Karpas-422 (cell line): ENCODE measurements around the gene EHF. TPM values are rescaled to one million over a fixed set of nuclear protein-coding genes. Genes with fewer than 3 reads are reported as not detected.
A peak's percentile ranks its signal among the peaks of the same experiment; 100 is the strongest.

Experiments used
- DNase-seq: peaks from one replicate; pipeline ENCODE4 v3.0.0-alpha.2; 2015
- H2AFZ ChIP-seq: fragments of 200-600 bp; sonication (generic); 2 replicates; pipeline ENCODE4 v1.6.1; 2014; ENCODE audit warnings: antibody characterized with exemption, low read length, mixed read lengths
- H3K27ac ChIP-seq: fragments of 200-600 bp; sonication (generic); 2 replicates; pipeline ENCODE4 v1.5.1; 2014; ENCODE audit warnings: mild to moderate bottlenecking, low read length, moderate library complexity
- H3K27me3 ChIP-seq: fragments of 200-600 bp; sonication (generic); 2 replicates; pipeline ENCODE4 v1.6.1; 2014; ENCODE audit warnings: low read length, mixed read lengths
- H3K36me3 ChIP-seq: fragments of 200-600 bp; sonication (generic); 2 replicates; pipeline ENCODE4 v1.6.1; 2014; ENCODE audit warnings: low read length, mixed read lengths; ENCODE audit not compliant: insufficient read depth
- H3K4me1 ChIP-seq: fragments of 200-600 bp; sonication (generic); 2 replicates; pipeline ENCODE4 v1.6.1; 2014; ENCODE audit warnings: mild to moderate bottlenecking, low read length, mixed read lengths
- H3K4me2 ChIP-seq: fragments of 200-600 bp; sonication (generic); 2 replicates; pipeline ENCODE4 v1.6.1; 2014; ENCODE audit warnings: low read length, low read depth, mild to moderate bottlenecking; ENCODE audit not compliant: poor library complexity, severe bottlenecking
- H3K4me3 ChIP-seq: fragments of 200-600 bp; sonication (generic); 2 replicates; pipeline ENCODE4 v1.5.1; 2014; ENCODE audit warnings: mild to moderate bottlenecking, antibody characterized with exemption, low read length, mixed read lengths
- H3K79me2 ChIP-seq: fragments of 200-600 bp; sonication (generic); 2 replicates; pipeline ENCODE4 v1.6.1; 2014; ENCODE audit warnings: mild to moderate bottlenecking, low read length, mixed read lengths
- H3K9ac ChIP-seq: fragments of 200-600 bp; sonication (generic); 2 replicates; pipeline ENCODE4 v1.6.0; 2014; ENCODE audit warnings: low read length
- H3K9me2 ChIP-seq: fragments of 200-600 bp; sonication (generic), shearing (Covaris generic); replicated peaks from 2 replicates; pipeline ENCODE4 v1.6.0; 2014; ENCODE audit warnings: mild to moderate bottlenecking, low read length, moderate library complexity; ENCODE audit not compliant: insufficient read depth
- H3K9me3 ChIP-seq: fragments of 300-700, 200-600 bp; sonication (generic); 2 replicates; pipeline ENCODE4 v1.6.1; 2014; ENCODE audit warnings: low read length, mixed read lengths
- H4K20me1 ChIP-seq: fragments of 200-600 bp; sonication (generic); 2 replicates; pipeline ENCODE4 v1.6.1; 2014; ENCODE audit warnings: mild to moderate bottlenecking, antibody characterized with exemption, low read length, low read depth; ENCODE audit not compliant: insufficient read depth
- total RNA-seq: library from RNA; depleted of rRNA; stranded (reverse); fragments of >200 nt; shearing (Covaris generic); gene quantifications from 2 replicates; pipeline ENCODE4 v1.2.3, GENCODE V29; 2014; ENCODE audit warnings: low replicate concordance

Gene EHF
- total RNA-seq, 1 experiment from 2014 or later = not detected

DNA sequence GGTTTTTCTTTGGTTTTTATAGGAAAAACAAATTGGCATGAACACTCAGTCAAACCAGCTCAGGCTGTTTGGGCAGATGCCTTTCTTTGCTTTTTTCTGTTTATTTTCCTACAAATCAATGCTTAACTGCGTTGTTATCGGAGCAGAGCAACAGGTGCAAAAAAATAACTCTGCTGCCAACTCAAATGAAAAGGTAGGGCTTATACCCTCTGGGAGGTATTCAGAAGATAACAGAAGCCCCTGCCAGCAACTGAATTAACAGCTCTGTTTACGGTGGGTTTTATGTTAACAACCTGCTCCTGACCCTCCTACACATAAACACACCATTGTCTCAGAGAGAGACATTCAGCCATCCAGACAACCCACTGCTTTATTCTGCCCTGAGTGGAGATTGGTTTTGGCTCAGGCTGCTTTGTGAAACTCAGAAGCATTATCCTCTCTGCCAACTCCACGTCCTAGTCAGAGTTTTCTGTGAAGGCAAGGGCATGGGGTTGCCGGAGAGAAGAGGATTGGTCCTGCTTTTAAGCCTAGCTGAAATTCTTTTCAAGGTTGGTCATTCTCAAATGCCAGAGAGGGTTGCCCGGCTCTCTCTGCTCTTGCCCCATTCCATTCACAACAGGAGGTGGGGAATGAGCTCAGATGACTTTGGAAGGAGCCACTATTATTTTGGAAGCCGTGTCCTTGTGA, 11.4 kb downstream of the EHF start:
- Histone ChIP-seq H3K4me1 (peaks cover 5% of the 10 kb centered on the region), H3K36me3 (no peaks in the 10 kb centered on the region), H3K4me3 (no peak overlapping the region), H3K9ac (no peak overlapping the region), H3K79me2 (no peaks in the 10 kb centered on the region), H2AFZ (no peak overlapping the region), H3K4me2 (no peak overlapping the region), H4K20me1 (no peaks in the 10 kb centered on the region), H3K27ac (no peak overlapping the region), H3K27me3 (no peaks in the 10 kb centered on the region), H3K9me3 (no peaks in the 10 kb centered on the region), H3K9me2 (no peaks in the 10 kb centered on the region)
- no peak for DNase-seq

DNA sequence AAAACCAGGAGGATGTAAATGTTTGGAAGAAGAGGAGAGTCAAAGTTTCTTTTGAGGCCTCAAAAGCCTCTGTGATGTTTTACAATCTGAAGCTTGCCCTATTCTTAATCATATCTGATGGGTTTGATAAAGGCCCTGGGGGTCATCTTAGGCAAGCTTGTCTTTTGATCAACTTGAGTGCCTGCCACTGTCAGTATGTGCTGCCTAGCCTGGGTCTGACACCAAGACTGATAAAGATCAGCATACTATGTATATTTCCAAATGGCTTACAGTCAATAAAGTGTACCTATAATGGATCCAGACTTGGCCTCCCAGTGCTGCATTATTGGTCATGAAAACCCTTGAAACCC, 12.7 kb downstream of the EHF start:
- Histone ChIP-seq H2AFZ (no peak overlapping the region), H3K4me1 (peaks cover 5% of the 10 kb centered on the region), H3K27me3 (no peaks in the 10 kb centered on the region), H3K9ac (no peak overlapping the region), H3K4me2 (no peak overlapping the region), H3K4me3 (no peak overlapping the region), H3K27ac (no peak overlapping the region), H3K9me3 (no peaks in the 10 kb centered on the region), H4K20me1 (no peaks in the 10 kb centered on the region), H3K36me3 (no peaks in the 10 kb centered on the region), H3K9me2 (no peaks in the 10 kb centered on the region), H3K79me2 (no peaks in the 10 kb centered on the region)
- no peak for DNase-seq

DNA sequence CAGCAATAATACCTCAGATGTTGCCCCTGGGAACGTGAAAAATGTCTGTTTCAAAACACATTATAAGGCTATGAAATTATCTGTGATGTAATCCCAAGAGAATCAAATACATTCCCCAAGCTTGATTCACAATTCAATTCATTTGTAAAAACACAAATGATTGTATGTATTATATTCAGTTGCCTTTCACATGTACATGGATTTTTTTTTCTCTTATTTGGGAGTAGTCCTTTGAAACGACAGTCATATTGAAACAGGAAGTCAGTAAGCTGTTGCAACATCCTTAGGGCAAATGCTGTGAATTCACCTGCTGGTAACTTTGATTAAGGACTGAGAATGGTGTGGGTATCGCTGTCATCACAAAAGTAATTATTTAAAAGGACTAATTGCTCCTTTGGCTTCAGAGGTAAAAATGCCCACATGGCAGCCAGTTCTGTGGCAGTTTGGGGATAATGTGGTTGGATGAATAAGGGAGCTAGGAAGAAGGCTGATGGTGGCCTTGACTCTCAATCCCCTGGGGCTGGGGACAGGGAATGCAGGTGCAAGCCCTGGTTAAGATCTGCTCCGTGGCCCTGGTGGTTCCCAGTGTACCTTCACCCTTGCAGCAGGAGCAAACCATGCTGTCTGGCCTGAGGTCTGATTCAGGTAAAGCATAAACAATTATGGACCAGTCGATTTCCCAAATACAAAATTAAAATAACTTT, 13.2 kb downstream of the EHF start:
- Histone ChIP-seq H3K4me1 (peaks cover 5% of the 10 kb centered on the region), H4K20me1 (no peaks in the 10 kb centered on the region), H3K79me2 (no peaks in the 10 kb centered on the region), H3K27ac (no peak overlapping the region), H2AFZ (no peak overlapping the region), H3K9me3 (no peaks in the 10 kb centered on the region), H3K9me2 (no peaks in the 10 kb centered on the region), H3K9ac (no peak overlapping the region), H3K4me3 (no peak overlapping the region), H3K27me3 (no peaks in the 10 kb centered on the region), H3K36me3 (no peaks in the 10 kb centered on the region), H3K4me2 (no peak overlapping the region)
- DNase-seq = peak; percentile 59

DNA sequence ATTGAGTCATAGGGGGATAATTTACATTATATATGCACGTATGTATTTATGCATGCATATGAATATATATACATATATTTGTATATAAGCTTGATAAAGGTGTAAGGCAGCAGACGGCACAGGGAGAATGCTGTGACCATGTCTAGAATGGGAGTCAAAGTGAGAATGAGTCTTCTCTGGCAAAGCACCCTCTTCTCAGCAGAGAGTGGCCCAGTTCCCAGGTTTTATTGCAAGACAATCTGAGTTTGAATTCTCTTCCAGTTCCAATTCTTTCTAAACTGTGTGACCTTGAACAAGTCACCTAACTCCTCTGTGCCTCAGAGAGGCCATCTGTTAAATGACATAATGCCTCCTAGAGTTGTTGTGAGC, 13.8 kb downstream of the EHF start:
- Histone ChIP-seq H2AFZ (no peak overlapping the region), H3K27me3 (no peaks in the 10 kb centered on the region), H3K9me2 (no peaks in the 10 kb centered on the region), H3K4me3 (no peak overlapping the region), H3K9me3 (no peaks in the 10 kb centered on the region), H3K4me2 (no peak overlapping the region), H3K9ac (no peak overlapping the region), H3K36me3 (no peaks in the 10 kb centered on the region), H3K4me1 (peaks cover 5% of the 10 kb centered on the region), H4K20me1 (no peaks in the 10 kb centered on the region), H3K79me2 (no peaks in the 10 kb centered on the region), H3K27ac (no peak overlapping the region)
- no peak for DNase-seq

DNA sequence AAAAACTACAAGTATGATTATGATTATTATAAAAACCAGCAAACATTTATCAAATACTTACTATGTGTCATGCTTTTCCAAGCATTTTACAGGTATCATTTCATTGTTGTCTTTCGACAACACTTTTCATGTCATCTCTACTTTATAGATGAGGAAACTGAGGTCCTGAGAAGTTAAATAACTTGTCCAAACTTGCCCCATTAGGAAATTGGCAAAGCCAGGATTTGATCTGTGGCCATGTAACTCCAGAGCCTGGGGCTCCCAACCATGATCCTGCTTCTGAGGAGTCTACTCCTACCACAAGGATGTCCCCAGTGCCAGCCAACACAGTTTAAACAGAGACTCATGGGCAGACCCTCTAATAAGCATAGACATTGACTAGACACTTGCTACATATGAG, 15.2 kb downstream of the EHF start:
- Histone ChIP-seq H3K79me2 (no peaks in the 10 kb centered on the region), H3K9me3 (no peaks in the 10 kb centered on the region)

DNA sequence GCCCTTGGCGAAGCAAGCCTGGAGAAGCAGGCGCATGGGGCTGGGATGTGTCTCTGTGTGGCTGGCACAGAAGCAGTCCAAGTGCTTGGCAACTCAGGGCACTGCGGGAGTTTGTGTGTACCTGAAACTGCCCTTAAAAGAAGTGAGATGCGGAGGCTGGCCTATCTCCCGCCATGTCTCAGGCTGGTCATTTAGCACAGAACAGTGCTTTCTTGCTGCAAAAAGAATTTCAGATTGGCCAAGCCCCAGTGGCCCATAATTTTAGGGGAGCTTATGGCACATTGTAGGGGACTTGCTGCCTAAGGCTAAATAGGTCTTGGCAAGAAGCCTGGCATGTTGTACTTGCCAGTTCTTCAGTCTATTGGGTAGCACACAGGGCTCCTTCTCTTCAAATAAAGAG, 16.4 kb downstream of the EHF start:
- Histone ChIP-seq H3K27ac (no peak overlapping the region), H2AFZ (no peak overlapping the region), H3K36me3 (no peaks in the 10 kb centered on the region), H3K9me2 (no peaks in the 10 kb centered on the region), H3K4me1 (peaks cover 5% of the 10 kb centered on the region), H3K9me3 (no peaks in the 10 kb centered on the region), H3K79me2 (no peaks in the 10 kb centered on the region), H3K4me2 (no peak overlapping the region), H3K9ac (no peak overlapping the region), H3K27me3 (no peaks in the 10 kb centered on the region), H4K20me1 (no peaks in the 10 kb centered on the region), H3K4me3 (no peak overlapping the region)
- DNase-seq = no peak

More for the DNA sequence above, 15.2 kb downstream of the EHF start:
- Histone ChIP-seq H3K4me1 (peaks cover 5% of the 10 kb centered on the region), H3K36me3 (no peaks in the 10 kb centered on the region), H3K27me3 (no peaks in the 10 kb centered on the region), H2AFZ (no peak overlapping the region), H4K20me1 (no peaks in the 10 kb centered on the region), H3K4me3 (no peak overlapping the region), H3K9me2 (no peaks in the 10 kb centered on the region), H3K9ac (no peak overlapping the region), H3K4me2 (no peak overlapping the region), H3K27ac (no peak overlapping the region)
- no peak for DNase-seq

DNA sequence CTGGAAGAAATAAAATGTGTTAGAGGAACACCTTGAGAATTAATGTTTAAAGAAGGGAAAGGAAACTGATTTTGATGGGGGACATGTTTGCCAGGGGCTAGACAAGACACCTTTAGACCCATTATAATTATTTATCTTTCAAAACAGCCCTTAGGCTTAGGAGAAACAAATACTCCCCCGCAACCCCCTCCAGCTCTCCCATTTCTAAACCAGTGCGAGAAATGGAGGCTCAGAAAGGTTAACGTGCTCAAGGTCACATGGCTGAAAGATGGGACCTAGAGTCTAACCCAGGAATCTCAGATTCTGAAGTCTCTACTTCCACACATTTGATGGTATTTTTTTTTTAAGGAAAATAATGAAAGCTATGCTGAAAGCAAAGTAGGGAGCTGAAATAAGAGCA, 18.0 kb downstream of the EHF start:
- Histone ChIP-seq H3K79me2 (no peaks in the 10 kb centered on the region), H2AFZ (no peak overlapping the region), H3K9me2 (no peaks in the 10 kb centered on the region), H3K36me3 (no peaks in the 10 kb centered on the region), H3K9me3 (no peaks in the 10 kb centered on the region), H3K9ac (no peak overlapping the region), H3K4me1 (peaks cover 5% of the 10 kb centered on the region), H3K27me3 (no peaks in the 10 kb centered on the region), H3K27ac (no peak overlapping the region), H4K20me1 (no peaks in the 10 kb centered on the region), H3K4me2 (no peak overlapping the region), H3K4me3 (no peak overlapping the region)
- no peak for DNase-seq

DNA sequence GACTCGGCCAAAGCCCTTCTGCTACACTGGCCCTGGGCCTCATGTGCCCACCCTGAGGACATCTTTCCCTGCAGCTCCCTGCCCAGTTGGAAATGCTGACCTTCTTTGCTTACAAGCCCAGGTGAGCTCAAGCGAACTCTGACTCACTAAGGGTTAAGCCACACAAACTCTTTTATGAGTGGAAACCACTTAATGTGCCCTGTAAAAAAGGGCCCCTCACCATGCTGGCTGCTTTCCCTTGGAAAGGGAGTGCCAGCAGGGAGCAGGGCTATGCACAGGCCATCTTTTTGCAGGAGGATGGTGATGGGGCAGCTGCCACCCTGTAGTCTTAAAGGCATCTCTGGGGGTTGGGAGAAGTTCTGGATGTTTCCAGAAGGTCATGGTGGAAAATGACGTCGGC, 18.7 kb downstream of the EHF start:
- Histone ChIP-seq H3K27ac (no peak overlapping the region), H3K9ac (no peak overlapping the region), H3K27me3 (no peaks in the 10 kb centered on the region), H3K79me2 (no peaks in the 10 kb centered on the region), H2AFZ (no peak overlapping the region), H4K20me1 (no peaks in the 10 kb centered on the region), H3K4me3 (no peak overlapping the region), H3K9me3 (no peaks in the 10 kb centered on the region), H3K9me2 (no peaks in the 10 kb centered on the region), H3K4me1 (no peaks in the 10 kb centered on the region), H3K36me3 (no peaks in the 10 kb centered on the region), H3K4me2 (no peak overlapping the region)
- DNase-seq = no peak
